IMR-90 (cell line): ENCODE results near the gene ZSCAN10. TPM values are rescaled to one million over a fixed set of nuclear protein-coding genes. Genes with fewer than 3 reads are reported as not detected.

ENCODE experiments used
- ATAC-seq: fragments of 200-7000 bp; cut with Tn5 transposase; 2 replicates; pipeline ENCODE4 v1.9.1; 2020; ENCODE audit warnings: low read depth, mild to moderate bottlenecking, moderate library complexity
- BruUV-seq: library from RNA; stranded (reverse); fragments of 400-500 nt; replicated peaks from 2 replicates; lab custom pipeline; 2021; lab: Mats Ljungman, UMichigan
- CTCF ChIA-PET: fragments of 300-600 bp; formaldehyde crosslinking; extraction: SDS; loops from one replicate; lab custom pipeline; 2021; ENCODE audit warnings: antibody characterized with exemption; lab: Yijun Ruan, JAX
- POLR2A ChIA-PET: fragments of 300-600 bp; sonication (Branson Sonifier 250); formaldehyde crosslinking; loops from one replicate; lab custom pipeline; 2022; ENCODE audit warnings: antibody characterized with exemption; ENCODE audit not compliant: unreplicated experiment; lab: Charles Lee
- DNase-seq: peaks from one replicate; pipeline ENCODE4 v3.0.0; 2013
- H2AFZ ChIP-seq: replicated peaks from 2 replicates; pipeline ENCODE3; 2013; ENCODE audit warnings: low read length, mild to moderate bottlenecking; ENCODE audit not compliant: poor library complexity
- H2AK5ac ChIP-seq: 2 replicates; pipeline ENCODE4 v1.6.1; 2013; ENCODE audit warnings: low read depth, low read length, inconsistent platforms
- H2AK9ac ChIP-seq: replicated peaks from 2 replicates; pipeline ENCODE3; 2013; ENCODE audit warnings: mild to moderate bottlenecking, low read depth, low read length, moderate library complexity; ENCODE audit not compliant: poor library complexity
- H2BK120ac ChIP-seq: 2 replicates; pipeline ENCODE4 v1.6.1; 2013; ENCODE audit warnings: low read depth, low read length, inconsistent platforms
- H2BK15ac ChIP-seq: 3 replicates; pipeline ENCODE4 v1.6.1; 2013; ENCODE audit warnings: low read depth, low read length, inconsistent platforms
- H2BK20ac ChIP-seq: 2 replicates; pipeline ENCODE4 v1.6.1; 2013; ENCODE audit warnings: low read depth, mild to moderate bottlenecking, inconsistent platforms, low read length, moderate library complexity
- H2BK5ac ChIP-seq: 2 replicates; pipeline ENCODE4 v1.6.1; 2013; ENCODE audit warnings: mild to moderate bottlenecking, low read depth, low read length, inconsistent platforms; ENCODE audit not compliant: poor library complexity, severe bottlenecking
- H3K14ac ChIP-seq: replicated peaks from 2 replicates; pipeline ENCODE4 v1.6.1; 2013; ENCODE audit warnings: low read depth, low read length, inconsistent platforms
- H3K18ac ChIP-seq: 2 replicates; pipeline ENCODE4 v1.6.1; 2013; ENCODE audit warnings: low read depth, low read length, control low read depth
- H3K23ac ChIP-seq: 2 replicates; pipeline ENCODE4 v1.6.1; 2013; ENCODE audit warnings: low read depth, low read length, inconsistent platforms
- H3K27ac ChIP-seq: 2 replicates; pipeline ENCODE4 v1.5.1; 2013; ENCODE audit warnings: mild to moderate bottlenecking, control low read depth, low read length; ENCODE audit not compliant: insufficient read depth
- H3K27me3 ChIP-seq: 2 replicates; pipeline ENCODE4 v1.6.1; 2013; ENCODE audit warnings: low read length; ENCODE audit not compliant: control insufficient read depth, insufficient read depth
- H3K36me3 ChIP-seq: 2 replicates; pipeline ENCODE4 v1.6.1; 2013; ENCODE audit warnings: low read length, mixed read lengths; ENCODE audit not compliant: control insufficient read depth, insufficient read depth
- H3K4ac ChIP-seq: 2 replicates; pipeline ENCODE4 v1.6.1; 2013; ENCODE audit warnings: low read depth, low read length, inconsistent platforms
- H3K4me1 ChIP-seq: 2 replicates; pipeline ENCODE4 v1.6.1; 2013; ENCODE audit warnings: low read length, mixed read lengths; ENCODE audit not compliant: control insufficient read depth, insufficient read depth
- H3K4me2 ChIP-seq: 2 replicates; pipeline ENCODE4 v1.6.1; 2013; ENCODE audit warnings: low read depth, mild to moderate bottlenecking, control low read depth, low read length, moderate library complexity
- H3K4me3 ChIP-seq: 2 replicates; pipeline ENCODE4 v1.5.1; 2013; ENCODE audit warnings: low read depth, mild to moderate bottlenecking, control low read depth, low read length, moderate library complexity; ENCODE audit not compliant: insufficient read depth
- H3K56ac ChIP-seq: 2 replicates; pipeline ENCODE4 v1.6.1; 2013; ENCODE audit warnings: low read length, inconsistent platforms; ENCODE audit not compliant: insufficient read depth; ENCODE audit errors: extremely low read depth
- H3K79me1 ChIP-seq, 2 experiments: 2 replicates each; pipeline ENCODE4 v1.6.1; 2013; ENCODE audit warnings: low read length in 2 of 2, inconsistent platforms in 1 of 2, low read depth in 1 of 2
- H3K9ac ChIP-seq: 2 replicates; pipeline ENCODE4 v1.6.1; 2013; ENCODE audit warnings: low read depth, low read length, control low read depth
- H3K9me1 ChIP-seq: 2 replicates; pipeline ENCODE4 v1.6.1; 2013; ENCODE audit warnings: low read length, inconsistent platforms; ENCODE audit not compliant: insufficient read depth
- H3K9me3 ChIP-seq: 2 replicates; pipeline ENCODE4 v1.6.1; 2013; ENCODE audit warnings: low read length; ENCODE audit not compliant: control insufficient read depth, insufficient read depth
- H4K20me1 ChIP-seq: 2 replicates; pipeline ENCODE4 v1.6.1; 2013; ENCODE audit warnings: low read length, inconsistent platforms; ENCODE audit not compliant: insufficient read depth
- H4K5ac ChIP-seq: 2 replicates; pipeline ENCODE4 v1.6.1; 2013; ENCODE audit warnings: mild to moderate bottlenecking, low read depth, low read length, control low read depth
- H4K8ac ChIP-seq, 2 experiments: 2 replicates each; pipeline ENCODE4 v1.6.1; 2013; ENCODE audit warnings: low read depth in 2 of 2, low read length in 2 of 2, control low read depth in 1 of 2, inconsistent platforms in 1 of 2
- H4K91ac ChIP-seq: 2 replicates; pipeline ENCODE4 v1.6.1; 2013; ENCODE audit warnings: low read depth, low read length, inconsistent platforms; ENCODE audit not compliant: insufficient read depth
- CTCF ChIP-seq: conservative IDR thresholded peaks from 2 replicates; pipeline ENCODE4 v1.5.1; 2012; ENCODE audit warnings: mild to moderate bottlenecking, low read depth, low read length, improper control_type of control experiment
- ELK1 ChIP-seq: fragments of 150-350 bp; IDR thresholded peaks from 2 replicates; pipeline ENCODE4 v1.6.1; 2016; ENCODE audit warnings: low read depth, mild to moderate bottlenecking, low read length, moderate library complexity, borderline replicate concordance
- FOS ChIP-seq: fragments of 150-350 bp; IDR thresholded peaks from 2 replicates; pipeline ENCODE4 v1.6.1; 2016; ENCODE audit warnings: low read depth, low read length
- MAFK ChIP-seq: IDR thresholded peaks from 2 replicates; pipeline ENCODE4 v1.6.1; 2012; ENCODE audit warnings: low read depth, low read length, improper control_type of control experiment
- MAZ ChIP-seq: IDR thresholded peaks from 2 replicates; pipeline ENCODE4 v1.6.1; 2012; ENCODE audit warnings: low read depth, mild to moderate bottlenecking, low read length, improper control_type of control experiment, moderate library complexity, borderline replicate concordance
- MXI1 ChIP-seq: IDR thresholded peaks from 2 replicates; pipeline ENCODE4 v1.6.1; 2012; ENCODE audit warnings: low read depth, mild to moderate bottlenecking, low read length, moderate library complexity, borderline replicate concordance
- NFE2L2 ChIP-seq: fragments of 150-350 bp; IDR thresholded peaks from 2 replicates; pipeline ENCODE4 v1.6.1; 2016; ENCODE audit warnings: low read depth, mild to moderate bottlenecking, low read length
- RAD21 ChIP-seq: IDR thresholded peaks from 2 replicates; pipeline ENCODE4 v1.6.1; 2012; ENCODE audit warnings: low read length, improper control_type of control experiment
- USF2 ChIP-seq: fragments of 150-350 bp; IDR thresholded peaks from 2 replicates; pipeline ENCODE4 v1.6.1; 2017; ENCODE audit warnings: mild to moderate bottlenecking, antibody characterized with exemption, low read length, low read depth
- WGBS, 2 experiments: methylation state at CpG; one replicate each; pipeline versions ENCODE4 v1.1.5 to v1.1.7; 2013; ENCODE audit warnings: missing lambda C conversion rate in 2 of 2; ENCODE audit not compliant: insufficient read length in 1 of 2; ENCODE audit errors: extremely low coverage in 2 of 2; 5-methylcytosine and 5-hydroxymethylcytosine counted together
- dilution Hi-C: fragments of 300-500 bp; cut with HindIII; formaldehyde crosslinking; loops from one replicate; pipeline ENCODE4 v1.14.3; 2018; ENCODE audit warnings: low sequenced_read_pairs; ENCODE audit not compliant: unreplicated experiment
- in situ Hi-C: fragments of 300-500 bp; cut with MboI; formaldehyde crosslinking; loops from 3 replicates; pipeline ENCODE4 v1.14.3; 2019; ENCODE audit warnings: low sequenced_read_pairs, inconsistent platforms, mixed read lengths
- intact Hi-C: fragments of 100-400 bp; cut with micrococcal nuclease; formaldehyde crosslinking; loops from 2 replicates; pipeline ENCODE4 v1.10.0; 2022
- polyA plus RNA-seq, 3 experiments: library from polyadenylated mRNA; depleted of rRNA; stranded (reverse); fragments of >200 nt; gene quantifications; 2 replicates each; pipeline ENCODE4 v1.2.3, GENCODE V29; 2012; ENCODE audit warnings: low replicate concordance in 1 of 3
- total RNA-seq: library from RNA; depleted of rRNA; stranded (reverse); fragments of >200 nt; gene quantifications from 2 replicates; pipeline ENCODE4 v1.2.3, GENCODE V29; 2012

Gene ZSCAN10
- total and polyA plus RNA-seq, 2 of the 4 experiments (the other 2 are of a cell fraction) = not detected

GRCh38 chr16:3050487-3050886 is 48.6 kb downstream of the ZSCAN10 start:
- Histone ChIP-seq H4K8ac (no peak overlapping the region), H3K9me1 (peaks cover 3% of the 10 kb centered on the region; the same call in 1 of the 2 replicates), H3K4me3 (no peak overlapping the region), H2BK15ac (no peak overlapping the region), H4K20me1 (no peaks in the 10 kb centered on the region), H2AFZ (no peak overlapping the region), H3K9me3 (no peaks in the 10 kb centered on the region), H3K56ac (no peak overlapping the region), H3K79me1 (no peaks in the 10 kb centered on the region), H2BK120ac (no peak overlapping the region), H2AK9ac (no peak overlapping the region), H2AK5ac (no peak overlapping the region), H2BK20ac (no peak overlapping the region), H3K23ac (no peak overlapping the region), H2BK5ac (no peak overlapping the region), H4K5ac (no peak overlapping the region), H3K27me3 (peaks cover 48% of the 10 kb centered on the region), H3K36me3 (no peaks in the 10 kb centered on the region), H3K4me2 (no peak overlapping the region), H3K9ac (no peak overlapping the region), H3K14ac (no peak overlapping the region), H3K4me1 (no peaks in the 10 kb centered on the region; the same call in 1 of the 2 replicates), H4K91ac (no peak overlapping the region), H3K18ac (no peak overlapping the region), H3K27ac (no peak overlapping the region), H3K4ac (no peak overlapping the region)
- intact Hi-C loops (no loop called here), in situ Hi-C loops (no loop called here), dilution Hi-C loops (no loop called here)
- ATAC-seq = no peak
- ChIA-PET CTCF (no interaction called here), POLR2A (no interaction called here)
- WGBS, 2 experiments = no CpG with 5 or more reads among the region's 5 CpGs
- TF ChIP-seq MXI1 (no peak), CTCF (no peak), RAD21 (no peak), ELK1 (no peak), USF2 (no peak), MAFK (no peak), MAZ (no peak), NFE2L2 (no peak), FOS (no peak)
- no TSS peak for BruUV-seq
- no peak for DNase-seq
